Naive B cell (primary cell): ENCODE results near the gene TDRKH. TPM values are rescaled to one million over a fixed set of nuclear protein-coding genes. Genes with fewer than 3 reads are reported as not detected.

Experiments used
- polyA plus RNA-seq, 6 donors: library from polyadenylated mRNA; unstranded; fragments of 300-500 nt; fragmentation: Illumina TruSeq; gene quantifications; one replicate each; pipeline ENCODE4 v1.2.3, GENCODE V29; 2021; ENCODE audit warnings: low read depth in 6 of 6

Gene TDRKH
- polyA plus RNA-seq, 6 donors from 2014 or later = 3.9 to 9.2 (median 6.9) TPM

Other genes starting within 250 kb of the TDRKH start
- 10 to 100 TPM in 5 of 6 donors, 1 to 10 TPM in 1; 4.2 to 17.2 (median 13.1) TPM for gene SNX27, start 178.4 kb downstream of the TDRKH start, polyA plus RNA-seq
- not detected for gene CELF3, start 73.7 kb downstream of the TDRKH start, polyA plus RNA-seq
- not detected for gene RIIAD1, start 69.0 kb downstream of the TDRKH start, polyA plus RNA-seq
- gene MRPL9, start 27.0 kb downstream of the TDRKH start, polyA plus RNA-seq = 100 to 1,000 TPM; 126 to 160 (median 142) TPM
- not detected for gene LINGO4, start 14.9 kb upstream of the TDRKH start, polyA plus RNA-seq
- gene RORC, start 41.3 kb upstream of the TDRKH start, polyA plus RNA-seq = under 1 TPM in 1 of 6 donors, not detected in 5; 0.08 TPM
- gene C2CD4D, start 49.3 kb upstream of the TDRKH start, polyA plus RNA-seq = under 1 TPM in 3 of 6 donors, not detected in 3; 0.16 to 0.27 (median 0.22) TPM
- not detected for gene THEM5, start 63.2 kb upstream of the TDRKH start, polyA plus RNA-seq
- gene THEM4, start 119.0 kb upstream of the TDRKH start, polyA plus RNA-seq = 10 to 100 TPM in 2 of 6 donors, 1 to 10 TPM in 4; 6.6 to 11.9 (median 8.1) TPM
- gene S100A10, start 203.4 kb upstream of the TDRKH start, polyA plus RNA-seq = 100 to 1,000 TPM; 115 to 209 (median 180) TPM
- gene S100A11, start 246.5 kb upstream of the TDRKH start, polyA plus RNA-seq = 10 to 100 TPM; 22.1 to 54.6 (median 27.8) TPM